GM19240 (cell line): Measurements from ENCODE around the gene TAF11L6.
"Not testable (repeated sequence)": the region's sequence is repeated elsewhere in the genome, so short reads cannot be mapped to it uniquely, and the experiment has no call there.

Experiments
- DNase-seq: peaks from one replicate; pipeline ENCODE4 v3.0.0; 2011; ENCODE audit warnings: low spot score; ENCODE audit not compliant: insufficient read length

Gene TAF11L6

GRCh38 chr5:17528369-17528768 lies at the start of gene TAF11L6:
Gene TAF11L6, plus strand, starts transcription at chr5:17528669.
- DNase-seq, result not testable (repeated sequence)

GRCh38 chr5:17481378-17481777 lies 47.1 kb upstream of the TAF11L6 start:
- no peak for DNase-seq

DNA sequence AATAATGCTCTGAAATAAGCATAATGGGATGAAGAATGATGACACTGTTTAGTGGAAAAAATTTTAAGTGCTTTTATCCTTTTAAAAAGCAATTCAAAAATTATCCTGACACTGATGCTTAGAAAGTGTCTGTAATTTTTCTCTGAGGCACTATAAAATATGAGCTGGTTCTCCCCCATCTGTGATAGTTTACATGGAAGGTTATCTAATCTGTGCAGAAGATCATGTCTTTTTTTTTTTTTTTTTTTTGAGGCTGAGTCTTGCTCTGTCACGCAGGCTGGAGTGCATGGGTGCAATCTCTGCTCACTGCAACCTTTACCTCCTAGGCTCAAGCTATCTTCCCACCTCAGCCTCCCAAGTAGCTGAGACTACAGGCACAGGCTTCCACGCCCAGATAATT lies 45.7 kb upstream of the TAF11L6 start:
- no peak for DNase-seq

GRCh38 chr5:17486464-17487173 lies 41.9 kb upstream of the TAF11L6 start:
- DNase-seq, result not testable (repeated sequence)

DNA sequence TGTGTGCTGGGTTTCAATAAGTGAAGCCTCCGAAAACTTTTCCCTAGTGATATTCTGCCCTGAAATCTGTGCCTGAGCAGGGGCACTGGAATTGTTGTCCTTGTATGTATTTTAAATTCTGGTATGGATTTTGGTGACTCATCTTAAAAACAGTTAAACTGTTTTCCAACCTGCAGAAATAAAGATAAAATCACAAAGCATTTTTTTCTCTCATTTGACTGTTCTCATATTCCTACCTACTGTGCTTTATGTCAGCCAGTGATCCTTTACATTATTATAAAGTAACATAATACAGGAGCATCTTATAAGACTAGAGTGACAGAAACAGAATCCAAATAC lies 41.3 kb upstream of the TAF11L6 start:
- no peak for DNase-seq

- not testable (repeated sequence) for DNase-seq
Measured at GRCh38 chr5:17491257-17491656, 37.2 kb upstream of the TAF11L6 start.

GRCh38 chr5:17492770-17493169 lies 35.7 kb upstream of the TAF11L6 start:
- DNase-seq, result no peak

- no peak for DNase-seq
Measured at GRCh38 chr5:17497446-17497845, 31.0 kb upstream of the TAF11L6 start.

DNA sequence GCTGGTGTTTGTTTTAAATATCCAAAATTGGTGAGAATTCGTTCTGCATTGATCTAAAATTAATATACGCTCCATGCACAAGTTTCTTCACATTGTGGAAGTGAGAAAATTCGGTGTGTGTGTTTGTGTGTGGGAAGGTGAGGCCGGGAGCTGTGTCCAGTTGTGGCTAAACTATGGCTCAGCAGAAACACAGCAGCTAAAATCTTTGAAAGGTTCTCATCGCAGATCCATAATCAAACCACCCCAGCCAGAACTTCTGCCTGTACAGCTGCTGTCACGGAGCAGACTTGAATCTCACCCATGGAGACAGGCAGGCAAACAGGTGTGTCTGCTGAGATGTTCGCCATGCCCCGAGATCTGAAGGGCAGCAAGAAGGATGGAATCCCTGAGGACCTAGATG lies 30.5 kb upstream of the TAF11L6 start, which contains the start of gene TAF11L2:
TAF11L2 (plus strand) TSS at position 301 of the 400 bp plus-strand sequence.
- not testable (repeated sequence) for DNase-seq

DNA sequence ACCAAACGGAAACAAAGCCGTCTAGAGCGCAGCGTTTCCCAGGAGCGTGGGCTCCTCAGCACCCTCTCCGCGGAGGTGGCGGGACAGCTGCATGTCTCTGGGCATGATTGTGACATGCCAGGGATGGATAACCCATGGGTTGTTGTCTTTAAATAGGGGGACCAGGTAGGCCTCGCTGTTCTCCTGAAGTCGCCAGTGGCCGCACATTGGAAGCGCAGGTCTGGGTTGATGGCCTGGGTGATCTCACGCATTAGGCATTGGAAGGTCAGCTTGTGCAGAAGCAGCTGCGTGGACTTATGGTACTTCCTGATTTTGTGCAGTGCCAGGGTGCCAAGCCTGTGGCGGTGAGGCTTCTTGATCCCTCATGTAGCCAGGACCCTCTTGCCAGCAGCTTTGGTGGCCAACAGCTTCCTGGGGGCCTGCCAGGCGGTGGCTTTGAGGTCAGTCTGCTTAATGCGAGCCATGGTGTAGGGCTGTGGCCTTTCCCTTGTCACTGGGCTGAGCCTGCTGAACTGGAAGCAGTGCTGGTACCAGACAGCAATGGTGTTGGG lies 16.6 kb upstream of the TAF11L6 start:
- no peak for DNase-seq

DNA sequence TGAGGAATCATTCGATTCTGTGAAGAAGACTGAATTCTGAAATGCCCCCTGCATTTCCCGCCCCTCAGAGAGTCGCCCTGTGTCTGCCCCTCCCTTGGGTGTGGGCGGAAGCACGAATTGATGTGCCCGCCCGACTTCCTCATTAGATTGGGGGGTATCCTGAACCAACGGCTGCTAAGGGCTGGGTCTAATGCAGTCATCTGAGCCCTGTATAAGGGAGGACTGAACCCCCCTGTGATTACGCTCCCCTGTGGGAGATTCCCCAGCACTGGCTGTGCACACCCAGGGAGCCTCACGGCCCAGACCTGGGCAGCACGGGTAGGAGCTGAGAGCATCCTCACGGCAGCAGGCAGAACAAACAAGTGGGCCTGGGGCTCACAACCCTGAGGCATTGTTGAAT lies 10.9 kb upstream of the TAF11L6 start:
- DNase-seq, result not testable (repeated sequence)

- DNase-seq, result not testable (repeated sequence)
Measured at GRCh38 chr5:17518067-17518466, 10.4 kb upstream of the TAF11L6 start, which contains the start of gene TAF11L3. Gene TAF11L3, plus strand, starts transcription at chr5:17518367.

- DNase-seq, result not testable (repeated sequence)
Measured at GRCh38 chr5:17519508-17519907, 9.0 kb upstream of the TAF11L6 start.

GRCh38 chr5:17521501-17521900 lies 7.0 kb upstream of the TAF11L6 start, which contains the start of gene TAF11L4:
Gene TAF11L4, plus strand, starts transcription at chr5:17521801.
- DNase-seq, result not testable (repeated sequence)

DNA sequence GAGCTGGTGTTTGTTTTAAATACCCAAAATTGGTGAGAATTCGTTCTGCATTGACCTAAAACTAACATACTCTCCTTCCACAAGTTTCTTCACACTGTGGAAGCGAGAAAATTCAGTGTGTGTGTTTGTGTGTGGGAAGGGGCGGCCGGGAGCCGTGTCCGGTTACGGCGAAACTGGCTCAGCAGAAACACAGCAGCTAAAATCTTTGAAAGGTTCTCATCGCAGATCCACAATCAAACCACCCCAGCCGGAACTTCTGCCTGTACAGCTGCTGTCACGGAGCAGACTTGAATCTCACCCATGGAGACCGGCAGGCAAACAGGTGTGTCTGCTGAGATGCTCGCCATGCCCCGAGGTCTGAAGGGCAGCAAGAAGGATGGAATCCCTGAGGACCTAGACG lies 3.5 kb upstream of the TAF11L6 start, which contains the start of gene TAF11L5:
TAF11L5 (plus strand) TSS at position 301 of the 400 bp plus-strand sequence.
- not testable (repeated sequence) for DNase-seq

GRCh38 chr5:17526504-17526903 lies 2.0 kb upstream of the TAF11L6 start:
- not testable (repeated sequence) for DNase-seq
